HepG2 (cell line): ENCODE data around the gene RHD.

Experiments
- ATF3 ChIP-seq: sonication (generic); formaldehyde crosslinking; IDR thresholded peaks from 2 replicates; pipeline ENCODE4 v1.4.0; 2020; ENCODE audit warnings: missing genetic modification reagents
- EZH2 ChIP-seq: conservative IDR thresholded peaks from 2 replicates; pipeline ENCODE4 v1.6.1; 2012; ENCODE audit warnings: mild to moderate bottlenecking, low read depth, low read length, moderate library complexity
- IRX3 ChIP-seq: sonication (generic); formaldehyde crosslinking; IDR thresholded peaks from 2 replicates; pipeline ENCODE4 v1.8.1; 2023; ENCODE audit warnings: mild to moderate bottlenecking, low read depth, missing genetic modification reagents, borderline replicate concordance
- NFE2L2 ChIP-seq: fragments of 150-350 bp; IDR thresholded peaks from 2 replicates; pipeline ENCODE4 v1.6.1; 2014; ENCODE audit warnings: low read length
- NR2F1 ChIP-seq, 2 experiments: fragments of 450-650 bp in 1 of 2; formaldehyde crosslinking in 1 of 2; IDR thresholded peaks; 2 replicates each; pipeline versions ENCODE4 v1.5.0 to v1.6.1; 2016 to 2020; ENCODE audit warnings: mild to moderate bottlenecking in 1 of 2, missing compliant biosample characterization in 1 of 2, missing genetic modification reagents in 1 of 2, moderate library complexity in 1 of 2
- SIN3A ChIP-seq: IDR thresholded peaks from 2 replicates; pipeline ENCODE4 v1.6.1; 2011; ENCODE audit warnings: low read depth, mild to moderate bottlenecking, control low read depth, low read length, borderline replicate concordance
- YY1 ChIP-seq: IDR thresholded peaks from 2 replicates; pipeline ENCODE4 v1.6.1; 2011; ENCODE audit warnings: low read length, low read depth, moderate library complexity, mild to moderate bottlenecking; ENCODE audit not compliant: insufficient read depth, insufficient replicate concordance
- ZFP1 ChIP-seq: IDR thresholded peaks from 2 replicates; pipeline ENCODE4 v1.6.1; 2016
- ZNF138 ChIP-seq: sonication (generic); formaldehyde crosslinking; IDR thresholded peaks from 2 replicates; pipeline ENCODE4 v1.5.0; 2020; ENCODE audit warnings: mild to moderate bottlenecking, low read depth, missing genetic modification reagents
- ZNF362 ChIP-seq: sonication (generic); formaldehyde crosslinking; IDR thresholded peaks from 2 replicates; pipeline ENCODE4 v1.4.0; 2020; ENCODE audit warnings: missing genetic modification reagents, mild to moderate bottlenecking, borderline replicate concordance
- ZNF644 ChIP-seq: IDR thresholded peaks from 2 replicates; pipeline ENCODE4 v1.6.1; 2016; ENCODE audit warnings: low read depth
- ZNF749 ChIP-seq: sonication (generic); formaldehyde crosslinking; IDR thresholded peaks from 2 replicates; pipeline ENCODE4 v1.8.0; 2022; ENCODE audit warnings: mild to moderate bottlenecking, missing genetic modification reagents, moderate library complexity, borderline replicate concordance
- TF ChIP-seq, protein P1 (sequence below): sonication (generic); formaldehyde crosslinking; IDR thresholded peaks from 2 replicates; pipeline ENCODE4 v1.5.0; 2020; ENCODE audit warnings: mild to moderate bottlenecking, missing genetic modification reagents, moderate library complexity

DNA sequence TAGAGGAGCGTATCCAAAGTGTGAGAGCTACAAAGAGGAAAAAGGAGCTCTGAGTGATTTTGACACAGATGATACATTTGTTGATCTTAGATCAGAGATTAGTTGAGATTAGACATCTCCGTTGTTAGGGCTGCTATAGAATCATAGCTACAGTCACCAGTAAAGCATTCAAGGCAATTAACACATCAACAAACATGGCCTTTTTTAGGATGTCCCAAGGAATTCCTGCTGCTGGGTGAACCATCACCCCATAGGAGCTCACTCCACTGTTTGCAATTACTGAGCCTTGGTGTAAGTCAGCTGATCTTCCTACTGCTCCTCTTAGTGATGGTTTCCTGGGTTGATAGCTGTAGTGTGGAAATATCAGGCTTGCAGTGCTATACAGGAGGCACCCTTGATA lies 18.4 kb upstream of the RHD start:
- TF ChIP-seq ZNF644 (CRISPR knock-in tag) (no peak), SIN3A (no peak), ZNF362 (CRISPR knock-in tag) (no peak), ZNF749 (CRISPR knock-in tag) (no peak), YY1 (no peak), NFE2L2 (no peak), EZH2 (no peak), NR2F1 (CRISPR knock-in tag; IDR thresholded peaks at IDR 0.05) (no peak), ATF3 (no peak), IRX3 (CRISPR knock-in tag) (no peak), ZNF138 (CRISPR knock-in tag) (no peak), ZFP1 (CRISPR knock-in tag) (no peak)
- TF ChIP-seq, protein P1, sequence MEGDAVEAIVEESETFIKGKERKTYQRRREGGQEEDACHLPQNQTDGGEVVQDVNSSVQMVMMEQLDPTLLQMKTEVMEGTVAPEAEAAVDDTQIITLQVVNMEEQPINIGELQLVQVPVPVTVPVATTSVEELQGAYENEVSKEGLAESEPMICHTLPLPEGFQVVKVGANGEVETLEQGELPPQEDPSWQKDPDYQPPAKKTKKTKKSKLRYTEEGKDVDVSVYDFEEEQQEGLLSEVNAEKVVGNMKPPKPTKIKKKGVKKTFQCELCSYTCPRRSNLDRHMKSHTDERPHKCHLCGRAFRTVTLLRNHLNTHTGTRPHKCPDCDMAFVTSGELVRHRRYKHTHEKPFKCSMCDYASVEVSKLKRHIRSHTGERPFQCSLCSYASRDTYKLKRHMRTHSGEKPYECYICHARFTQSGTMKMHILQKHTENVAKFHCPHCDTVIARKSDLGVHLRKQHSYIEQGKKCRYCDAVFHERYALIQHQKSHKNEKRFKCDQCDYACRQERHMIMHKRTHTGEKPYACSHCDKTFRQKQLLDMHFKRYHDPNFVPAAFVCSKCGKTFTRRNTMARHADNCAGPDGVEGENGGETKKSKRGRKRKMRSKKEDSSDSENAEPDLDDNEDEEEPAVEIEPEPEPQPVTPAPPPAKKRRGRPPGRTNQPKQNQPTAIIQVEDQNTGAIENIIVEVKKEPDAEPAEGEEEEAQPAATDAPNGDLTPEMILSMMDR (CRISPR knock-in tag), result no peak
